ENCODE results near the gene MUC20. TPM values are rescaled to one million over a fixed set of nuclear protein-coding genes. Genes with fewer than 3 reads are reported as not detected.
A peak's percentile ranks its signal among the peaks of the same experiment; 100 is the strongest.
"Not testable (repeated sequence)": the region's sequence is repeated elsewhere in the genome, so short reads cannot be mapped to it uniquely, and the experiment has no call there.

MUC20 gene
- total RNA-seq, 1 donor from 2014 or later = not detected

DNA sequence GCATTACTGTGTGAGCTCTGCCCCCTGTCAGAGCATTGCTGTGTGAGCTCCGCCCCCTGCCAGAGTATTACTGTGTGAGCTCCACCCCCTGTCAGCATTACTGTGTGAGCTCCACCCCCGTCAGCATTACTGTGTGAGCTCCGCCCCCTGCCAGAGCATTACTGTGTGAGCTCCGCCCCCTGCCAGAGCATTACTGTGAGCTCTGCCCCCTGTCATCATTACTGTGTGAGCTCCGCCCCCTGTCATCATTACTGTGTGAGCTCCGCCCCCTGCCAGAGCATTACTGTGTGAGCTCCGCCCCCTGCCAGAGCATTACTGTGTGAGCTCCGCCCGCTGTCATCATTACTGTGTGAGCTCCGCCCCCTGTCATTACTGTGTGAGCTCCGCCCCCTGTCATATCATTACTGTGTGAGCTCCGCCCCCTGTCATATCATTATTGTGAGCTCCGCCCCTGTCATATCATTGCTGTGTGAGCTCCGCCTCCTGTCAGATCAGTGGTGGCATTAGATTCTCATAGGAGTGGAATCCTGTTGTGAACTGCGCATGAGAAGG, 33.5 kb upstream of the MUC20 start:
- DNase-seq; H3K36me3 Mint-ChIP-seq (ENCODE audit: unreplicated experiment); H3K27ac Mint-ChIP-seq (ENCODE audit: unreplicated experiment); H3K4me1 Mint-ChIP-seq (ENCODE audit: low read depth, unreplicated experiment); H3K9me3 Mint-ChIP-seq (ENCODE audit: unreplicated experiment); H3K27me3 Mint-ChIP-seq (ENCODE audit: unreplicated experiment); H3K4me3 Mint-ChIP-seq (ENCODE audit: unreplicated experiment): not testable (repeated sequence)

GRCh38 chr3:195688471-195689183, 32.2 kb upstream of the MUC20 start:
- not testable (repeated sequence) for H3K4me1 Mint-ChIP-seq (ENCODE audit: low read depth, unreplicated experiment); H3K27ac Mint-ChIP-seq (ENCODE audit: unreplicated experiment); H3K36me3 Mint-ChIP-seq (ENCODE audit: unreplicated experiment); H3K4me3 Mint-ChIP-seq (ENCODE audit: unreplicated experiment); H3K27me3 Mint-ChIP-seq (ENCODE audit: unreplicated experiment); H3K9me3 Mint-ChIP-seq (ENCODE audit: unreplicated experiment); DNase-seq

GRCh38 chr3:195689184-195690070, 31.4 kb upstream of the MUC20 start:
- not testable (repeated sequence) for H3K27me3 Mint-ChIP-seq (ENCODE audit: unreplicated experiment); H3K4me3 Mint-ChIP-seq (ENCODE audit: unreplicated experiment); H3K4me1 Mint-ChIP-seq (ENCODE audit: low read depth, unreplicated experiment); DNase-seq; H3K27ac Mint-ChIP-seq (ENCODE audit: unreplicated experiment); H3K36me3 Mint-ChIP-seq (ENCODE audit: unreplicated experiment); H3K9me3 Mint-ChIP-seq (ENCODE audit: unreplicated experiment)

DNA sequence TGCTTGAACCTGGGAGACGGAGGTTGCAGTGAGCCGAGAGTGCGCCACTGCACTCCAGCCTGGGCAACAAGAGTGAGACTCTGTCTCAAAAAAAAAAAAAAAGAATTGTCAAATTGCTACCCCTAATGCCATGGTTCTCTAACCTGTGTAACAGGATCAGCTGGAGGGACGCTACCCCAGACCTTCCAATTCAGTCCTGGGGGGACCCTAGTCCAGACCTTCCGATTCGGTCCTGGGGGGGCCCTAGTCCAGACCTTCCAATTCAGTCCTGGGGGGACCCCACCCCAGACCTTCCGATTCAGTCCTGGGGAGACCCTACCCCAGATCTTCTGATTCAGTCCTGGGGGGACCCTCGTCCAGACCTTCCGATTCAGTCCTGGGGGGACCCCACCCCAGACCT, 29.8 kb upstream of the MUC20 start:
- H3K9me3 Mint-ChIP-seq (ENCODE audit: unreplicated experiment) = no peaks in the 10 kb centered on the region
- no peaks in the 10 kb centered on the region for H3K27me3 Mint-ChIP-seq (ENCODE audit: unreplicated experiment)
- peaks cover 7% of the 10 kb centered on the region for H3K4me1 Mint-ChIP-seq (ENCODE audit: low read depth, unreplicated experiment)
- H3K4me3 Mint-ChIP-seq (ENCODE audit: unreplicated experiment) = no peak overlapping the region
- peaks cover 6% of the 10 kb centered on the region for H3K36me3 Mint-ChIP-seq (ENCODE audit: unreplicated experiment)
- no peak for DNase-seq
- no peak overlapping the region for H3K27ac Mint-ChIP-seq (ENCODE audit: unreplicated experiment)
- TF ChIP-seq CTCF (IDR thresholded peaks at IDR 0.05; ENCODE audit: partially characterized antibody, unreplicated experiment) = no peak

DNA sequence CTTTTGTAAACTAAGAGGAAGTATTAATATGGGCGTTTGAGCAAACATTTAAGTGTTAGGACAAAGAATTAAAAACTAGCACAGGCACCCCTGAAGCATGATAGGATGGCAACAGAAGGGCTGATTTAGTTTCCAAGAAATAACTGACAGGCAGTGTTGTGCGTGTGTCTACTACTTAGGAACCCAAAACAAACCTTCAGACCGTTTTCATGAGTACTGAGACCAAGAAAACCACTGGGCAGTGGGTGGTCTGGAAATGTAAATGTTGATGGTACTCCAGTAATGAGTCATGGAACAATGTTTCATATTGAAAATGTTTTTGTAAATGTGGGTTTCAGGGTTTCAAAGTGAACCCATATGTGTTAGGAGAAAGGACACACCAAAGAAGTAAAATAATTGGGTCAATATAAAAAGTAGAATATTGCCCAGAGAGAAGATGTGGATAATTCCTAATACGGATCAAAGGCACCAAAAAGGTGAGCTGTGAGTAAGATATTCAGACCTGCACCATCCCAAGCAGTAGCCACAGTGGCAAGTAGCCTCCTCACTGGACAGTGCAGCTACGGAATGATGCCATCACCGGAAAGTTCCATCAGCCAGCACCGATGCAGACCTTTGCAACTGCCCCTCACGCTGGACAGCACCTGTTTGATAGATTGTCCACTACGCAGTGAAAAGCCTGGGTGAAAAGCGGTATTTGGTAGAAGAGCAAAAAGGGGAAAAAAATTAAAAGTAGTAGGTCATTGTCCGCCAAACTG, 29.0 kb upstream of the MUC20 start:
- H3K36me3 Mint-ChIP-seq (ENCODE audit: unreplicated experiment); H3K9me3 Mint-ChIP-seq (ENCODE audit: unreplicated experiment); DNase-seq; H3K4me3 Mint-ChIP-seq (ENCODE audit: unreplicated experiment); H3K27ac Mint-ChIP-seq (ENCODE audit: unreplicated experiment); H3K27me3 Mint-ChIP-seq (ENCODE audit: unreplicated experiment); H3K4me1 Mint-ChIP-seq (ENCODE audit: low read depth, unreplicated experiment): not testable (repeated sequence)

DNA sequence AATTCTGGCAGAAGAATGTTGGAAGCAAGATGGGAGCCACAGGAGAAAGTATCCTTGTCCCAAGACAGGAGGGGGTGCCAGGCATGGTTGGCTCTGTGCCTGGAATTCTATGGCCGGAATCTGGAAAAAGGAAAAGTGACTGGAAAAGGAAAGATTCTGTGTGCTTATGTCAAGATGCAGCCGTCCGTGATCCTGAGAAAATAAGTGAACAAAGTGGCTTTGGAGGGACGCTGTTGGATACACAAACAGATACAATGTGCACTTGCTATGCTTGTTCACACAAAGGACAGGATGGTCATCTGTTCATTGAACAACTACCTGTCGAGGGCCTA, 28.5 kb upstream of the MUC20 start:
- H3K36me3 Mint-ChIP-seq (ENCODE audit: unreplicated experiment) = peaks cover 4% of the 10 kb centered on the region

More for the DNA sequence above, 28.5 kb upstream of the MUC20 start:
- Mint-ChIP-seq H3K4me1 (ENCODE audit: low read depth, unreplicated experiment) (peaks cover 7% of the 10 kb centered on the region), H3K27ac (ENCODE audit: unreplicated experiment) (peak overlapping the region; percentile 7), H3K27me3 (ENCODE audit: unreplicated experiment) (peaks cover 2% of the 10 kb centered on the region), H3K9me3 (ENCODE audit: unreplicated experiment) (peaks cover 6% of the 10 kb centered on the region), H3K4me3 (ENCODE audit: unreplicated experiment) (no peak overlapping the region)
- no peak for TF ChIP-seq CTCF (IDR thresholded peaks at IDR 0.05; ENCODE audit: partially characterized antibody, unreplicated experiment)
- DNase-seq = no peak

All from glutamatergic neuron (in vitro differentiated cells).